Heart left ventricle (tissue), 13 donors: ENCODE data around the gene B4GALT7.

Experiments used
- CTCF ChIP-seq, 12 donors: fragments of 200-600 bp; sonication (generic) in 4 of 12; IDR thresholded peaks; one replicate each; pipeline versions ENCODE4 v1.5.0 to v1.8.0; 2018 to 2022; ENCODE audit warnings: antibody characterized with exemption in 12 of 12, mild to moderate bottlenecking in 5 of 12
- POLR2A ChIP-seq, 2 donors: fragments of 450-650 bp; IDR thresholded peaks; one replicate each; pipeline ENCODE4 v1.6.1; 2017; ENCODE audit warnings: antibody characterized with exemption in 2 of 2, mild to moderate bottlenecking in 2 of 2, moderate library complexity in 2 of 2
- donor health status: ischemic (EF 13 %, LVEDD 7.1; RV severe dilation, severe dysfunction).
- donor health status: DM: no; HTN: yes; CAD: no.
- donor health status: DM: no; HTN: no; CAD: no.
- donor health status: ischemic (EF 25% LVEDD 6.9; RV normal size, moderate dysfunction).
- donor health status: ischemic (EF 25% LVEDD 5.7; RV mildly dilated, moderate dysfunction).
- donor health status: ischemic (EF 35%, LVEDD 5.7; RV mildly dilated, moderate dysfunction).
- donor health status: nonischemic (EF 11% LVEDD 7.7; RV severe dilation, severe dysfunction).
- donor health status: DM: yes; HTN: yes; CAD: no.
- donor health status: PGD.
- donor health status: ischemic (EF 29% LVEDD 5.4; RV normal size, mild dysfunction).
- donor health status: nonischemic (EF 23%, LVEDD 6.1; RV moderate dilation, normal function).

- TF ChIP-seq CTCF (IDR thresholded peaks at IDR 0.05): no peak
- TF ChIP-seq POLR2A (IDR thresholded peaks at IDR 0.05): no peak
Observed at GRCh38 chr5:177620560-177620959, 20.6 kb downstream of the B4GALT7 start.
